ENCODE results near the gene NPPB.

The NPPB gene

GRCh38 chr1:11891433-11892186 lies 32.9 kb upstream of the NPPB start:
- H3K36me3 ChIP-seq (ENCODE audit: control insufficient read depth, insufficient read depth, low read length) = no peaks in the 10 kb centered on the region
- TF ChIP-seq, protein P1, sequence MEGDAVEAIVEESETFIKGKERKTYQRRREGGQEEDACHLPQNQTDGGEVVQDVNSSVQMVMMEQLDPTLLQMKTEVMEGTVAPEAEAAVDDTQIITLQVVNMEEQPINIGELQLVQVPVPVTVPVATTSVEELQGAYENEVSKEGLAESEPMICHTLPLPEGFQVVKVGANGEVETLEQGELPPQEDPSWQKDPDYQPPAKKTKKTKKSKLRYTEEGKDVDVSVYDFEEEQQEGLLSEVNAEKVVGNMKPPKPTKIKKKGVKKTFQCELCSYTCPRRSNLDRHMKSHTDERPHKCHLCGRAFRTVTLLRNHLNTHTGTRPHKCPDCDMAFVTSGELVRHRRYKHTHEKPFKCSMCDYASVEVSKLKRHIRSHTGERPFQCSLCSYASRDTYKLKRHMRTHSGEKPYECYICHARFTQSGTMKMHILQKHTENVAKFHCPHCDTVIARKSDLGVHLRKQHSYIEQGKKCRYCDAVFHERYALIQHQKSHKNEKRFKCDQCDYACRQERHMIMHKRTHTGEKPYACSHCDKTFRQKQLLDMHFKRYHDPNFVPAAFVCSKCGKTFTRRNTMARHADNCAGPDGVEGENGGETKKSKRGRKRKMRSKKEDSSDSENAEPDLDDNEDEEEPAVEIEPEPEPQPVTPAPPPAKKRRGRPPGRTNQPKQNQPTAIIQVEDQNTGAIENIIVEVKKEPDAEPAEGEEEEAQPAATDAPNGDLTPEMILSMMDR (IDR thresholded peaks at IDR 0.05; ENCODE audit: insufficient read depth, low read length, poor library complexity, severe bottlenecking) = no peak
- no peak for DNase-seq (ENCODE audit: extremely low read depth, insufficient read length)
- no peak overlapping the region for H3K4me3 ChIP-seq (replicated peaks; ENCODE audit: low read depth, low read length)
- no peaks in the 10 kb centered on the region; the same call in none of the 2 replicates for H3K27me3 ChIP-seq (replicated peaks; ENCODE audit: control insufficient read depth, insufficient read depth, low read length)

- DNase-seq (ENCODE audit: extremely low read depth, insufficient read length) = no peak
- Histone ChIP-seq H3K27me3 (replicated peaks; ENCODE audit: control insufficient read depth, insufficient read depth, low read length) (no peaks in the 10 kb centered on the region; the same call in 1 of the 2 replicates), H3K36me3 (ENCODE audit: control insufficient read depth, insufficient read depth, low read length) (no peaks in the 10 kb centered on the region), H3K4me3 (replicated peaks; ENCODE audit: low read depth, low read length) (no peak overlapping the region)
- TF ChIP-seq, protein P1 (IDR thresholded peaks at IDR 0.05; ENCODE audit: insufficient read depth, low read length, poor library complexity, severe bottlenecking) = no peak
Measured at GRCh38 chr1:11888877-11889208, 30.1 kb upstream of the NPPB start.

DNA sequence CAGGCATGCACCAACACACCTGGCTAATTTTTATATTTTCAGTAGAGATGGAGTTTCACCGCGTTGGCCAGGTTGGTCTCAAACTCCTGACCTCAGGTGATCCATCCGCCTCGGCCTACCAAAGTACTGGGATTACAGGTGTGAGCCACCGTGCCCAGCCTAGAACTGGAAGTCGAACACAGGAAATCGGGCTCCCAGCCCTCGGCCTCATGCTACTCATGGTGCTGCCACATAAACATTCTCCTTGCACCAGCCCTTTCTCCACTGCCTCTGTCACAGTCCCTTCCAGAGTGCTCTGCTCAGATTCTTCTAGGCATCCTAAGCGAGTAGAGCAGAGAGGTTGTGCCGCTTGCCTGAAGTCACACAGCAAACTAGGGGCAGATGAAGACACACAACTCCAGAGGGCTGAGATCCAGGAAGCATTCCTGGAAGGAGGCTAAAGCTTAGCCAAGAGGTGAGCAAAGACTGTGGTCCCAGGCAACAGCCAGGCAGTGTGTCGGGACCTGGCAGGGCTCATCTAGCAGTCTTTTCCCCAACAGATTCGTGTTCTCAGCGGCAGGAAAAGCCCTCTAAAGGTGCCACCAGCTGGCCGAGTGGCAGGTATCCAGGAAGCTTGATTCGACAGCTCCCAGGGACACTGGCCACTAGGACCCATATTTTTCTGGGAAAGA lies 29.6 kb upstream of the NPPB start:
- DNase-seq (ENCODE audit: extremely low read depth, insufficient read length) = no peak
- Histone ChIP-seq H3K27me3 (replicated peaks; ENCODE audit: control insufficient read depth, insufficient read depth, low read length) (no peaks in the 10 kb centered on the region; the same call in 1 of the 2 replicates), H3K4me3 (replicated peaks; ENCODE audit: low read depth, low read length) (no peak overlapping the region), H3K36me3 (ENCODE audit: control insufficient read depth, insufficient read depth, low read length) (no peaks in the 10 kb centered on the region)
- TF ChIP-seq, protein P1 (IDR thresholded peaks at IDR 0.05; ENCODE audit: insufficient read depth, low read length, poor library complexity, severe bottlenecking) = no peak

DNA sequence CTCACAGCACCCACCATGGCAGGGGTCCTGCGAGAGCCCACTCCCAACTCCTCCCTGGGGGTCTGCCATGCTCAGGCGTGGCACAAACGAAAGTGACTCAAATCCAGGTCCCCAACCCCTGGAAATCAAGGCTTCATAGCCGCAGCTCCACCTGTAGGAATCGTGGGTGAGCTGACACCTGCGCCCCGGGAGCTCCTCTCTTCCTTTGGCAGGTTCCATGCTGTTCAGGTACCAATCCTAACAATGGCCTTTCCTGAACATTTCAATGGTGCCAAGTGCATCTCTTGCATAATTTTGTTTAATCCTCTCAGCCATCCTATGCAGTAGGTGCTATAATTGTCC lies 28.9 kb upstream of the NPPB start:
- Histone ChIP-seq H3K4me3 (replicated peaks; ENCODE audit: low read depth, low read length) (no peak overlapping the region), H3K27me3 (replicated peaks; ENCODE audit: control insufficient read depth, insufficient read depth, low read length) (no peaks in the 10 kb centered on the region; the same call in 1 of the 2 replicates), H3K36me3 (ENCODE audit: control insufficient read depth, insufficient read depth, low read length) (no peaks in the 10 kb centered on the region)
- DNase-seq (ENCODE audit: extremely low read depth, insufficient read length) = no peak
- TF ChIP-seq, protein P1 (IDR thresholded peaks at IDR 0.05; ENCODE audit: insufficient read depth, low read length, poor library complexity, severe bottlenecking) = no peak

DNA sequence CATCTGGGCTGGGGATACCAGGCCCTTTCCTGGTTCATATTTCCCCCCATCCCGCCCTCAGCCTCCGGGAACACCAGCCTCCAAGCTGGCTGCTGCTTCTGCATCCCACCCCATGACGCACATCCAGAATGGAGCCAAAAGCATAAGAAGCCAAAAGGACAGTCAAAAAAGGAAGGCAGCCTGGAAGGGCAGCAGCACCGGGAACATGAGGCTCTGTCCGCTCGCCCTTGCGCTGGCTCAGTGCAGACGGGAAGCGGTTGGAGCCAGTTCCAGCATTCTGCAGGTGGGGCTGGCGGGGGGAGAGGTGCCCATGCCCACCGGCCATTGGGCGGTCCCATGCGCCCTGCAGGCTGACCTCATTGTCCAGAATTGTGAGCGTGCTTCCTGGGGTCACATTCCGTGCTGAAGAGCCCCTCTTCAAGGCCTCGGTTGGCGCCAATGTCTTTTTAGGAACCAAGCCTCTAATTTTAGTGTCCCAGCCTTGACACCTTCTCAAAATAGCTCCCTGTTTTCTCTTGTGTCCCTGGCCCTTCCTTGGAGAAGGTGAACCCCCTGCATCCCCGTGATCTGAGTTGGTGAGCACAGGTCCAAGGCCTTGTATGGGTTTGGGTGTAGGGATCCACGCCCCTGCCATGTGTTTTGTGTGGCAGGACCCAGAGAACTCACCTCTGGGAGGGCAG lies 28.4 kb upstream of the NPPB start:
- no peaks in the 10 kb centered on the region; the same call in 1 of the 2 replicates for H3K27me3 ChIP-seq (replicated peaks; ENCODE audit: control insufficient read depth, insufficient read depth, low read length)
- H3K36me3 ChIP-seq (ENCODE audit: control insufficient read depth, insufficient read depth, low read length) = no peaks in the 10 kb centered on the region
- no peak for DNase-seq (ENCODE audit: extremely low read depth, insufficient read length)

More for the DNA sequence above, 28.4 kb upstream of the NPPB start:
- H3K4me3 ChIP-seq (replicated peaks; ENCODE audit: low read depth, low read length) = no peak overlapping the region
- TF ChIP-seq, protein P1 (IDR thresholded peaks at IDR 0.05; ENCODE audit: insufficient read depth, low read length, poor library complexity, severe bottlenecking) = no peak
